ENCODE data around the gene CLMP. TPM values are rescaled to one million over a fixed set of nuclear protein-coding genes. Genes with fewer than 3 reads are reported as not detected.

The CLMP gene
- total RNA-seq, 2 experiments from 2014 or later = 0.06 to 0.19 TPM

DNA sequence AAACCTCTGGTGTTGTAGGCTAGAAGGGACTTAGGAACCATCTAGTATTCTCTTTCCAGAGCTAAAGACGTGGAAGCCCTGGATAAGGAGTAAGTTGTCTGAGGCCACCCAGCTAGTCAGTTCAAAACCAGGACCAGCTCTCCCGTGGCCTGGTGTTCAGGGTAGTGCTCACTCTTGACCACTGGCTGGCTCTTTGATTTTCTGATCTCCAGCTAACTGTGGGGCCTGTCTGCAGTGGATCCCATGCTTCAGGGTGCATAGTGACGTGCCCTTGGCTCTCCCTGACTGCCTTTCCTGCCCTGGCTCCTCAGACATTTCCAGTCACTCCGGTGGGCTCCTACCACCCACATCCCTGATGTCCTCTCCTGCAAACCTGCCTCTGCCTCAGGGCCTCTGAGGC lies 1.3 kb downstream of the CLMP start:
- no peaks in the 10 kb centered on the region for H3K9me3 Mint-ChIP-seq
- H3K27ac Mint-ChIP-seq = no peak overlapping the region
- intact Hi-C loops (cut with DNase I, micrococcal nuclease) = no loop called here
- ChIA-PET CTCF (no interaction called here), POLR2A (no interaction called here)
- H3K27me3 ChIP-seq (ENCODE audit: control insufficient read depth in 1 of 2, insufficient read depth in 2 of 2, low read length in 2 of 2) = peaks cover 48 to 73% of the 10 kb centered on the region in 2 experiments
- DNase-seq (no peak), ATAC-seq (ENCODE audit: poor library complexity) (no peak)
- no peak overlapping the region for H3K4me3 ChIP-seq (ENCODE audit: low read length)
- H3K36me3 ChIP-seq (ENCODE audit: insufficient read depth, low read length) = no peaks in the 10 kb centered on the region
- H3K36me3 Mint-ChIP-seq (ENCODE audit: low read depth) = no peaks in the 10 kb centered on the region
- no peak for TF ChIP-seq CTCF (IDR thresholded peaks at IDR 0.05)
- H3K27ac ChIP-seq (ENCODE audit: low read depth in 1 of 2, low read length in 2 of 2) = no peak overlapping the region
- no peaks in the 10 kb centered on the region for H3K9me3 ChIP-seq (ENCODE audit: control insufficient read depth in 1 of 2, insufficient read depth in 1 of 2, low read length in 2 of 2)
- peaks cover 71% of the 10 kb centered on the region for H3K27me3 Mint-ChIP-seq
- no peak overlapping the region for H3K4me3 Mint-ChIP-seq
- peaks cover 25% of the 10 kb centered on the region for H3K4me1 Mint-ChIP-seq (ENCODE audit: low read depth)
- H3K4me1 ChIP-seq (ENCODE audit: insufficient read depth, low read length) = peaks cover 23% of the 10 kb centered on the region

DNA sequence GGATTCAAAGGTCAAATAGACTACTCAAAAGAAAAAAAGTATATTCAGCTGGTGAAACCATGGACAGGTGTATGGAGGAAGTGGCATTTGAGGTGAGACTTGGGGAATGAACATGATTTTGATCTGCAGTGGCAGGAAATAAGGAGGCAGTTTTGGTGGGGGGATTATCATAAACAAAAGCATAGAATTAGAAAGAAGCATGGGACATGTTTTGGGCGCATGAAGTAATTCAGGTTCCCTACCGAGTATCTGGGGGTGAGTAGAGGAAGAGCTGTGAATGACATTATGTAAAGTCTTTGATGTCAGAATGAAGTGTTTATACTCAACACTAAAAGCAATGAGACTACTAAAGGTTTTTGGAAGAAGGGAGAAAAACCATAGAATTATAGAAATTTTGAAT lies 3.1 kb downstream of the CLMP start:
- peaks cover 34 to 75% of the 10 kb centered on the region in 2 experiments for H3K27me3 ChIP-seq (ENCODE audit: control insufficient read depth in 1 of 2, insufficient read depth in 2 of 2, low read length in 2 of 2)
- H3K36me3 Mint-ChIP-seq (ENCODE audit: low read depth) = no peaks in the 10 kb centered on the region
- ChIA-PET POLR2A (no interaction called here), CTCF (no interaction called here)
- H3K9me3 Mint-ChIP-seq = no peaks in the 10 kb centered on the region
- no peaks in the 10 kb centered on the region for H3K36me3 ChIP-seq (ENCODE audit: insufficient read depth, low read length)
- no peak for TF ChIP-seq CTCF (IDR thresholded peaks at IDR 0.05)
- peak in 1 of 14 experiments; percentile 3 for DNase-seq
- no peaks in the 10 kb centered on the region for H3K9me3 ChIP-seq (ENCODE audit: control insufficient read depth in 1 of 2, insufficient read depth in 1 of 2, low read length in 2 of 2)
- peaks cover 23% of the 10 kb centered on the region for H3K4me1 ChIP-seq (ENCODE audit: insufficient read depth, low read length)
- H3K27ac Mint-ChIP-seq = no peak overlapping the region
- H3K4me3 Mint-ChIP-seq = no peak overlapping the region
- H3K4me3 ChIP-seq (ENCODE audit: low read length) = no peak overlapping the region
- H3K27ac ChIP-seq (ENCODE audit: low read depth in 1 of 2, low read length in 2 of 2) = no peak overlapping the region
- intact Hi-C loops (cut with DNase I, micrococcal nuclease) = no loop called here
- ATAC-seq (ENCODE audit: poor library complexity) = no peak
- H3K4me1 Mint-ChIP-seq (ENCODE audit: low read depth) = peaks cover 25% of the 10 kb centered on the region
- H3K27me3 Mint-ChIP-seq = peaks cover 71% of the 10 kb centered on the region

GRCh38 chr11:123190518-123190917 lies 4.5 kb downstream of the CLMP start:
- no peak overlapping the region for H3K27ac Mint-ChIP-seq
- H3K36me3 Mint-ChIP-seq (ENCODE audit: low read depth) = no peaks in the 10 kb centered on the region
- TF ChIP-seq CTCF (IDR thresholded peaks at IDR 0.05) = no peak
- no peak overlapping the region for H3K4me3 Mint-ChIP-seq
- Histone ChIP-seq H3K27me3 (ENCODE audit: control insufficient read depth in 1 of 2, insufficient read depth in 2 of 2, low read length in 2 of 2) (peaks cover 28 to 64% of the 10 kb centered on the region in 2 experiments), H3K9me3 (ENCODE audit: control insufficient read depth in 1 of 2, insufficient read depth in 1 of 2, low read length in 2 of 2) (no peaks in the 10 kb centered on the region), H3K4me3 (ENCODE audit: low read length) (no peak overlapping the region), H3K27ac (ENCODE audit: low read depth in 1 of 2, low read length in 2 of 2) (no peak overlapping the region), H3K36me3 (ENCODE audit: insufficient read depth, low read length) (no peaks in the 10 kb centered on the region), H3K4me1 (ENCODE audit: insufficient read depth, low read length) (peaks cover 12% of the 10 kb centered on the region)
- peaks cover 21% of the 10 kb centered on the region for H3K4me1 Mint-ChIP-seq (ENCODE audit: low read depth)
- peaks cover 69% of the 10 kb centered on the region for H3K27me3 Mint-ChIP-seq
- ATAC-seq (ENCODE audit: poor library complexity) (no peak), DNase-seq (no peak)
- intact Hi-C loops (cut with DNase I, micrococcal nuclease) = no loop called here
- CTCF ChIA-PET = no interaction called here
- POLR2A ChIA-PET = no interaction called here
- H3K9me3 Mint-ChIP-seq = no peaks in the 10 kb centered on the region
